ENCODE data around the gene CNGB1.

DNA sequence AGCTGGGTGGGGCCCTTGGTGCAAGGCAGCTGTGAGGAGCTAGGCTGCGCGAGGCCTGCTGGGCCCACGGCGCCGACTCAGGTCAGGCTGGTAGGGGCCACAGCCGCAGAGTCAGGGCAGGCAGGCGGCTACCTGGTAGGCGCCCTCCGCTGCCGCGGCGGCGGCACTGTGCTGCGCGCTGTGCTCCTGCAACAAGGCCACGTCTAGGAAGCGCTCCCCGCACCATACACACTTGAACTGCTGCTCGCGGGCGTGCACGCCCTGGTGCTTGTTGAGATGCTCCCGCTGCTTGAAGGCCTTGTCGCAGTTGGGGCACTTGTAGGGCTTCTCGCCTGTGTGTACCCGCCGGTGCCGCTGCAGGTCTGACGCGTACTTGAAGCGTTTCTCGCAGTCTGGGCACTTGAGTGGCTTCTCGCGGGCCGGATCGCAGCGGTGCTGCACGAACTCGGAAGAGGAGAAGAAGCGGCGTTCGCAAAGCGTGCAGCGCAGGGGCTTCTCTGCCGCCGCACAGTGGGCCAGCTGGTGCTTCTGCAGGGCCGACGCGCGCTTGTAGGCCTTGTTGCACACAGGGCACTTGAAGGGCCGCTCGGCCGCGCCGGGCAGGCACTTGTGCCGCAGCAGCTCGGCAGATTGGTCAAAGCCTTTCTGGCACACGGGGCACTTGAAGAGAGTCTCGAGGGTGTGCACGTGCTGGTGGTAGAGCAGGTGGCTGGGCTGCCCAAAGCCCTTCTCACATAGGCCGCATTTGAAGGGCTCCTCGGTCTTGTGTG lies 25.7 kb upstream of the CNGB1 start:
- no peak for TF ChIP-seq SIN3A (IDR thresholded peaks at IDR 0.05; ENCODE audit: low read depth)
- TF ChIP-seq CTCF (IDR thresholded peaks at IDR 0.05 in 2 of 3, conservative IDR thresholded peaks at IDR 0.05 in 1 of 3; ENCODE audit: borderline replicate concordance in 1 of 3, insufficient read depth in 1 of 3, low read depth in 2 of 3, low read length in 2 of 3), result no peak
- no peak for TF ChIP-seq EZH2 (IDR thresholded peaks at IDR 0.05)
- no peak for TF ChIP-seq RAD21 (IDR thresholded peaks at IDR 0.05; ENCODE audit: low read depth)
- TF ChIP-seq POLR2A (IDR thresholded peaks at IDR 0.05; ENCODE audit: borderline replicate concordance, extremely low read depth, insufficient read depth, insufficient read length), result no peak
- no peak for TF ChIP-seq EZH2phosphoT487 (IDR thresholded peaks at IDR 0.05; ENCODE audit: borderline replicate concordance)
- TF ChIP-seq, protein P1, sequence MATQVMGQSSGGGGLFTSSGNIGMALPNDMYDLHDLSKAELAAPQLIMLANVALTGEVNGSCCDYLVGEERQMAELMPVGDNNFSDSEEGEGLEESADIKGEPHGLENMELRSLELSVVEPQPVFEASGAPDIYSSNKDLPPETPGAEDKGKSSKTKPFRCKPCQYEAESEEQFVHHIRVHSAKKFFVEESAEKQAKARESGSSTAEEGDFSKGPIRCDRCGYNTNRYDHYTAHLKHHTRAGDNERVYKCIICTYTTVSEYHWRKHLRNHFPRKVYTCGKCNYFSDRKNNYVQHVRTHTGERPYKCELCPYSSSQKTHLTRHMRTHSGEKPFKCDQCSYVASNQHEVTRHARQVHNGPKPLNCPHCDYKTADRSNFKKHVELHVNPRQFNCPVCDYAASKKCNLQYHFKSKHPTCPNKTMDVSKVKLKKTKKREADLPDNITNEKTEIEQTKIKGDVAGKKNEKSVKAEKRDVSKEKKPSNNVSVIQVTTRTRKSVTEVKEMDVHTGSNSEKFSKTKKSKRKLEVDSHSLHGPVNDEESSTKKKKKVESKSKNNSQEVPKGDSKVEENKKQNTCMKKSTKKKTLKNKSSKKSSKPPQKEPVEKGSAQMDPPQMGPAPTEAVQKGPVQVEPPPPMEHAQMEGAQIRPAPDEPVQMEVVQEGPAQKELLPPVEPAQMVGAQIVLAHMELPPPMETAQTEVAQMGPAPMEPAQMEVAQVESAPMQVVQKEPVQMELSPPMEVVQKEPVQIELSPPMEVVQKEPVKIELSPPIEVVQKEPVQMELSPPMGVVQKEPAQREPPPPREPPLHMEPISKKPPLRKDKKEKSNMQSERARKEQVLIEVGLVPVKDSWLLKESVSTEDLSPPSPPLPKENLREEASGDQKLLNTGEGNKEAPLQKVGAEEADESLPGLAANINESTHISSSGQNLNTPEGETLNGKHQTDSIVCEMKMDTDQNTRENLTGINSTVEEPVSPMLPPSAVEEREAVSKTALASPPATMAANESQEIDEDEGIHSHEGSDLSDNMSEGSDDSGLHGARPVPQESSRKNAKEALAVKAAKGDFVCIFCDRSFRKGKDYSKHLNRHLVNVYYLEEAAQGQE (IDR thresholded peaks at IDR 0.05; ENCODE audit: low read depth), result no peak
- TF ChIP-seq, protein P2, sequence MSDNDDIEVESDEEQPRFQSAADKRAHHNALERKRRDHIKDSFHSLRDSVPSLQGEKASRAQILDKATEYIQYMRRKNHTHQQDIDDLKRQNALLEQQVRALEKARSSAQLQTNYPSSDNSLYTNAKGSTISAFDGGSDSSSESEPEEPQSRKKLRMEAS (IDR thresholded peaks at IDR 0.05), result no peak
- TF ChIP-seq YY1 (IDR thresholded peaks at IDR 0.05; ENCODE audit: extremely low read depth, insufficient replicate concordance, low read depth, low read length), result no peak
- no peak for TF ChIP-seq JUND (IDR thresholded peaks at IDR 0.05)

Data from HCT116 (cell line).